Osteoblast (primary cell): ENCODE measurements around the gene RBBP7. TPM values are rescaled to one million over a fixed set of nuclear protein-coding genes. Genes with fewer than 3 reads are reported as not detected.
A peak's percentile ranks its signal among the peaks of the same experiment; 100 is the strongest.

Experiments
- DNase-seq: peaks from one replicate; pipeline ENCODE4 v3.0.0; 2011; ENCODE audit warnings: low spot score, mixed read lengths; ENCODE audit not compliant: insufficient read length; ENCODE audit errors: missing footprints
- H2AFZ ChIP-seq: 2 replicates; pipeline ENCODE4 v1.6.0; 2011; ENCODE audit warnings: mild to moderate bottlenecking, low read length
- H3K27ac ChIP-seq: 2 replicates; pipeline ENCODE4 v1.5.1; 2011; ENCODE audit warnings: mild to moderate bottlenecking, low read depth, low read length, moderate library complexity
- H3K27me3 ChIP-seq: 2 replicates; pipeline ENCODE4 v1.6.0; 2012; ENCODE audit warnings: mild to moderate bottlenecking, control low read depth, inconsistent platforms, low read length, moderate library complexity; ENCODE audit not compliant: insufficient read depth
- H3K36me3 ChIP-seq: 2 replicates; pipeline ENCODE4 v1.5.1; 2011; ENCODE audit warnings: mild to moderate bottlenecking, low read length, control low read depth, moderate library complexity; ENCODE audit not compliant: insufficient read depth
- H3K4me1 ChIP-seq: 2 replicates; pipeline ENCODE4 v1.5.1; 2011; ENCODE audit warnings: mild to moderate bottlenecking, low read length, control low read depth, moderate library complexity; ENCODE audit not compliant: insufficient read depth
- H3K4me2 ChIP-seq: 2 replicates; pipeline ENCODE4 v1.6.0; 2011; ENCODE audit warnings: mild to moderate bottlenecking, low read length; ENCODE audit not compliant: insufficient read depth
- H3K4me3 ChIP-seq: fragments of 200-600 bp; sonication (generic); 3 replicates; pipeline ENCODE4 v1.5.1; 2012; ENCODE audit warnings: mild to moderate bottlenecking, low read length, inconsistent platforms; ENCODE audit not compliant: insufficient read depth
- H3K79me2 ChIP-seq: 2 replicates; pipeline ENCODE4 v1.6.0; 2012; ENCODE audit warnings: mild to moderate bottlenecking, low read length, control low read depth, inconsistent platforms; ENCODE audit not compliant: insufficient read depth
- H3K9me3 ChIP-seq: 2 replicates; pipeline ENCODE4 v1.5.1; 2011; ENCODE audit warnings: low read depth, low read length, control low read depth
- H4K20me1 ChIP-seq: 2 replicates; pipeline ENCODE4 v1.6.0; 2012; ENCODE audit warnings: mild to moderate bottlenecking, low read length, control low read depth; ENCODE audit not compliant: insufficient read depth
- CTCF ChIP-seq: IDR thresholded peaks from 2 replicates; pipeline ENCODE4 v1.5.1; 2011; ENCODE audit warnings: mild to moderate bottlenecking, low read depth, low read length, moderate library complexity; ENCODE audit errors: extremely low read depth
- total RNA-seq: library from RNA; depleted of rRNA; stranded (reverse); fragments of >200 nt; gene quantifications from 2 replicates; pipeline ENCODE4 v1.2.3, GENCODE V29; 2012

Gene RBBP7
- total RNA-seq, 1 donor = 69.8 TPM

- DNase-seq = no peak
- Histone ChIP-seq H2AFZ (no peak overlapping the region), H3K4me2 (peak overlapping the region; percentile 9), H3K36me3 (peaks cover 43% of the 10 kb centered on the region), H3K79me2 (no peaks in the 10 kb centered on the region), H3K27me3 (no peaks in the 10 kb centered on the region), H3K9me3 (no peaks in the 10 kb centered on the region), H3K27ac (peak overlapping the region; percentile 69), H3K4me1 (peaks cover 41% of the 10 kb centered on the region), H4K20me1 (peaks cover 7% of the 10 kb centered on the region), H3K4me3 (no peak overlapping the region)
- no peak for TF ChIP-seq CTCF
These were observed 27.5 kb downstream of the RBBP7 start for GRCh38 chrX:16842684-16843083.

- H3K4me3 ChIP-seq = no peak overlapping the region
- no peaks in the 10 kb centered on the region for H3K9me3 ChIP-seq
- no peaks in the 10 kb centered on the region for H3K79me2 ChIP-seq
- H4K20me1 ChIP-seq = peaks cover 11% of the 10 kb centered on the region
- H3K4me2 ChIP-seq = peak overlapping the region; percentile 8
- H3K4me1 ChIP-seq = peaks cover 46% of the 10 kb centered on the region
- no peaks in the 10 kb centered on the region for H3K27me3 ChIP-seq
- TF ChIP-seq CTCF = no peak
- no peak overlapping the region for H2AFZ ChIP-seq
- no peak for DNase-seq
- H3K27ac ChIP-seq = peak overlapping the region; percentile 78
- peaks cover 32% of the 10 kb centered on the region for H3K36me3 ChIP-seq
These were observed 30.2 kb downstream of the RBBP7 start for GRCh38 chrX:16839852-16840460.

GRCh38 chrX:16839219-16839851 lies 30.8 kb downstream of the RBBP7 start:
- Histone ChIP-seq H3K9me3 (no peaks in the 10 kb centered on the region), H3K4me1 (peaks cover 46% of the 10 kb centered on the region), H3K4me2 (no peak overlapping the region), H3K27me3 (no peaks in the 10 kb centered on the region), H3K36me3 (peaks cover 32% of the 10 kb centered on the region), H3K27ac (peak overlapping the region; percentile 78), H2AFZ (no peak overlapping the region), H4K20me1 (peaks cover 11% of the 10 kb centered on the region), H3K4me3 (no peak overlapping the region), H3K79me2 (no peaks in the 10 kb centered on the region)
- no peak for TF ChIP-seq CTCF
- DNase-seq = no peak

GRCh38 chrX:16838202-16839066 lies 31.7 kb downstream of the RBBP7 start:
- Histone ChIP-seq H4K20me1 (peaks cover 11% of the 10 kb centered on the region), H3K9me3 (no peaks in the 10 kb centered on the region), H3K36me3 (peaks cover 37% of the 10 kb centered on the region), H3K27ac (peak overlapping the region; percentile 78), H3K79me2 (no peaks in the 10 kb centered on the region), H3K4me1 (peaks cover 42% of the 10 kb centered on the region), H3K27me3 (no peaks in the 10 kb centered on the region), H3K4me3 (peak overlapping the region; percentile 6), H3K4me2 (peak overlapping the region; percentile 47), H2AFZ (no peak overlapping the region)
- no peak for TF ChIP-seq CTCF
- DNase-seq = peak; percentile 68
